Spinal cord (tissue), 10 donors: Measurements from ENCODE around the gene SIM2. TPM values are rescaled to one million over a fixed set of nuclear protein-coding genes. Genes with fewer than 3 reads are reported as not detected.

Experiments used
- DNase-seq, 6 donors: peaks; one replicate each; pipeline versions ENCODE4 v3.0.0 to v3.0.0-alpha.2; 2013 to 2015; ENCODE audit warnings: low spot score in 6 of 6, low read depth in 4 of 6
- H3K27ac ChIP-seq: one replicate; pipeline ENCODE4 v1.5.1; 2013; ENCODE audit warnings: low read depth, low read length, control low read depth
- H3K27me3 ChIP-seq: one replicate; pipeline ENCODE4 v1.6.1; 2013; ENCODE audit warnings: low read length; ENCODE audit not compliant: control insufficient read depth, insufficient read depth
- H3K36me3 ChIP-seq: one replicate; pipeline ENCODE4 v1.6.1; 2013; ENCODE audit warnings: low read length; ENCODE audit not compliant: control insufficient read depth, insufficient read depth
- H3K4me1 ChIP-seq: one replicate; pipeline ENCODE4 v1.6.1; 2013; ENCODE audit warnings: low read length; ENCODE audit not compliant: control insufficient read depth, insufficient read depth
- H3K4me3 ChIP-seq: one replicate; pipeline ENCODE4 v1.5.1; 2013; ENCODE audit warnings: low read depth, low read length, control low read depth
- H3K9me3 ChIP-seq: one replicate; pipeline ENCODE4 v1.6.1; 2013; ENCODE audit warnings: low read length; ENCODE audit not compliant: control insufficient read depth, insufficient read depth
- WGBS: methylation state at CpG from one replicate; pipeline ENCODE4 v1.1.5; 2013; ENCODE audit warnings: missing lambda C conversion rate; ENCODE audit not compliant: insufficient coverage; 5-methylcytosine and 5-hydroxymethylcytosine counted together
- polyA plus RNA-seq, 2 donors: library from polyadenylated mRNA; unstranded; fragments of 120-200 nt; gene quantifications; one replicate each; pipeline ENCODE4 v1.2.1, GENCODE V29; 2013; ENCODE audit not compliant: insufficient read length in 2 of 2
- total RNA-seq, 2 donors: library from RNA; depleted of rRNA in 1 of 2; stranded (reverse); fragments of 120-200 nt in 1 of 2; fragments of >200 nt in 1 of 2; gene quantifications; one replicate each; pipeline versions ENCODE4 v1.2.3 to v1.2.4, GENCODE V29; 2013 to 2014
- donor health status: healthy.

The SIM2 gene
- total and polyA plus RNA-seq, 4 donors = 0.06 to 3.3 (median 2.9) TPM; not detected in 1

GRCh38 chr21:36699546-36700294 is 805 bp downstream of the SIM2 start:
- H3K36me3 ChIP-seq = no peaks in the 10 kb centered on the region
- WGBS = 2% methylated on average over 55 of the region's 67 CpGs
- no peak overlapping the region for H3K4me3 ChIP-seq
- no peak overlapping the region for H3K27ac ChIP-seq
- peaks cover 62% of the 10 kb centered on the region for H3K4me1 ChIP-seq
- peak in 1 of 6 donors; percentile 28 for DNase-seq
- H3K27me3 ChIP-seq = peaks cover 98% of the 10 kb centered on the region
- no peaks in the 10 kb centered on the region for H3K9me3 ChIP-seq

- Histone ChIP-seq H3K27ac (no peak overlapping the region), H3K9me3 (no peaks in the 10 kb centered on the region), H3K36me3 (no peaks in the 10 kb centered on the region), H3K27me3 (peaks cover 98% of the 10 kb centered on the region), H3K4me3 (no peak overlapping the region), H3K4me1 (peaks cover 69% of the 10 kb centered on the region)
- peak in 1 of 6 donors; percentile 37 for DNase-seq
- 2% methylated on average over 29 of the region's 30 CpGs for WGBS
These were observed 1.5 kb downstream of the SIM2 start for GRCh38 chr21:36700295-36700970.

DNA sequence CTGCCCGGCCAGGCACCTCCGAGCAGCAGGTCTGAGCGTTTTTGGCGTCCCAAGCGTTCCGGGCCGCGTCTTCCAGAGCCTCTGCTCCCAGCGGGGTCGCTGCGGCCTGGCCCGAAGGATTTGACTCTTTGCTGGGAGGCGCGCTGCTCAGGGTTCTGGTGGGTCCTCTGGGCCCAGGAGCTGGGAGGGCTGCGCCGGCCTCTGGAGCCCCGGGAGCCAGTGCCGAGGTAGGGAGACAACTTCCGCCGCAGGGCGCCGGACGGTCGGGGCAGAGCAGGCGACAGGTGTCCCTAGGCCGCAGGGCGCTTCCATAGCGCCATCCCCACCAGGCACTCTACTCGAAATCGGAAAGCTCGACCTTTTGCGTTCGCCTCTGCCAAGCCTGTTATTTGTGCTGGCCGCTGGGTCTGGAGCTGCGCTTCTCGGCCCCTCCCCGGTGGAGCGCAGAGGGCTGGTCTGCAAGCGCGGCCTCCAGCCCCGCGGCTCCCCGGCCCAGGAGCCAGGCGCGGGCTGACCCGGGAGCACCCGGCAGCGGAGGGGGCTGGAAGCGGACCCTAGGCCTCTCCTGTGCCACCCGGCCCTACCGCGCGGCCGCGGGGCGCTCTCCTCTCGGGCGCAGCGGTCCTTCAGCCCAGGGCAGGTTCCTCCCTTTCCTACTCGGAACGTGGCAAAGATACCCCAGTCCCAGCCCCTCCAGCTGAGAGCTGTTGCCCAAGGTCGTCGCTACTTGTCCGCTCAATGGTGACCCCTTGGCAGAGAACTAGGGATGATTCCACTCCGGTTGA is 2.2 kb downstream of the SIM2 start:
- 2% methylated on average over 61 of the region's 65 CpGs for WGBS
- H3K27ac ChIP-seq = no peak overlapping the region
- H3K4me3 ChIP-seq = no peak overlapping the region
- H3K9me3 ChIP-seq = no peaks in the 10 kb centered on the region
- peaks cover 66% of the 10 kb centered on the region for H3K4me1 ChIP-seq
- H3K36me3 ChIP-seq = no peaks in the 10 kb centered on the region
- DNase-seq = peak in 1 of 6 donors; percentile 23
- H3K27me3 ChIP-seq = peaks cover 98% of the 10 kb centered on the region

- Histone ChIP-seq H3K36me3 (no peaks in the 10 kb centered on the region), H3K9me3 (no peaks in the 10 kb centered on the region), H3K4me3 (no peak overlapping the region), H3K27me3 (peaks cover 98% of the 10 kb centered on the region), H3K4me1 (peaks cover 63% of the 10 kb centered on the region), H3K27ac (no peak overlapping the region)
- 5% methylated on average over 19 of the region's 26 CpGs for WGBS
- DNase-seq = peak in 1 of 6 donors; percentile 31
These were observed 3.1 kb downstream of the SIM2 start for GRCh38 chr21:36701756-36702621.

GRCh38 chr21:36702622-36702968 is 3.7 kb downstream of the SIM2 start:
- Histone ChIP-seq H3K9me3 (no peaks in the 10 kb centered on the region), H3K27me3 (peaks cover 98% of the 10 kb centered on the region), H3K27ac (no peak overlapping the region), H3K4me3 (no peak overlapping the region), H3K4me1 (peaks cover 62% of the 10 kb centered on the region), H3K36me3 (no peaks in the 10 kb centered on the region)
- DNase-seq = no peak
- 8% methylated on average over 5 of the region's 6 CpGs for WGBS

GRCh38 chr21:36703123-36703522 is 4.2 kb downstream of the SIM2 start:
- no peak overlapping the region for H3K27ac ChIP-seq
- no peaks in the 10 kb centered on the region for H3K9me3 ChIP-seq
- peaks cover 62% of the 10 kb centered on the region for H3K4me1 ChIP-seq
- no peak for DNase-seq
- 24% methylated on average over 3 of the region's 3 CpGs for WGBS
- no peak overlapping the region for H3K4me3 ChIP-seq
- H3K27me3 ChIP-seq = peaks cover 98% of the 10 kb centered on the region
- no peaks in the 10 kb centered on the region for H3K36me3 ChIP-seq

DNA sequence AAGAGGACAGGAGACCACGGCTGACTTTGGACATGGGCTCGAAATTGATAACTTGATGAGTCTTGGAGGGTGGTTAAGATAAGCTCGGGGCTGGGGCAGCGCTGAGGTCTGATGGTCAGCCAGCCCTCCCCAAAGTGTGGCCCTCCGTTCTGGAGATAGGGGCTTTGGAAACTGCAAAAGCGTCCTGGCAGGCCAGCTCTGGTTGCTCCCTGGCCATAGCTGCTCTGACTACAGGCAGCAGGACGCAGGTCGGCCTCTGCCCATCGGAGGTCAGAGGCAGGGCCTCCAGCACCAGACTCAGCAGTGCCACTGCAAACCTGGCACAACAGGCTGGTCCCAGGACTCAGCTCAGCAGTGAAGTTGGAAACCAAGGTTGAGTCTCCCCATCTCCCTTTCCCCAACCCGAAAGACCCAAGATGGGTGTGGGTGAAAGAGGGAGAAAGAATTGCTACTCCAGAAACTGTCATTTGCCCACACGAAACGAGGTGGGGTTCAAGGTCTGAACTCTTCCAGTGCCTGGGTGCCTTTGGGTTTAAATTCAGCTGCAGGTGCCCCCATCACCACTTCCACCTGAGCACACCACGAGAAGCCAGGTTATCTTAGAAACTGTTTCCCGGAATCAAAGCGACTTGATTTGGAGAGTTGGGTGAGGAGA is 4.8 kb downstream of the SIM2 start:
- peaks cover 98% of the 10 kb centered on the region for H3K27me3 ChIP-seq
- no peak overlapping the region for H3K4me3 ChIP-seq
- no peaks in the 10 kb centered on the region for H3K36me3 ChIP-seq
- no peak overlapping the region for H3K27ac ChIP-seq
- DNase-seq = no peak
- WGBS = 10% methylated on average over 9 of the region's 15 CpGs
- no peaks in the 10 kb centered on the region for H3K9me3 ChIP-seq
- peaks cover 62% of the 10 kb centered on the region for H3K4me1 ChIP-seq

DNA sequence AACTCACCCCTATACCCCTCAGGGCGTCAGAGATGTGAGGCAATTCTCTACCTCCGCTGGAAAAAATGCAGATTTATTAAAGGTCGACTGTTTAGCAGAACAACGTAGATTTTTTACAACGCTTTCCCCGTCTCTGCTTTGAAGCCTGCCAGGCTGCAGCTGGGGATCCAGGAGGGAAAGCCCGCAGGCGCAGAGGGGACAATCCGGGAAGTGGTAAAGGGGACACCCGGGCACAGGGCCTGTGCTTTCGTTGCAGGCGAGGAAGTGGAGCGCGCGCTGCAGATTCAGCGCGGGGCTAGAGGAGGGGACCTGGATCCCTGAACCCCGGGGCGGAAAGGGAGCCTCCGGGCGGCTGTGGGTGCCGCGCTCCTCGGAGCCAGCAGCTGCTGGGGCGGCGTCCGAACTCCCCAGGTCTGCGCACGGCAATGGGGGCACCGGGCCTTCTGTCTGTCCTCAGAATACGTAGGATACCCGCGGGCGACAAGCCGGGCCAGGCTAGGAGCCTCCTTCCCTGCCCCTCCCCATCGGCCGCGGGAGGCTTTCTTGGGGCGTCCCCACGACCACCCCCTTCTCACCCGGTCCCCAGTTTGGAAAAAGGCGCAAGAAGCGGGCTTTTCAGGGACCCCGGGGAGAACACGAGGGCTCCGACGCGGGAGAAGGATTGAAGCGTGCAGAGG is 5.5 kb downstream of the SIM2 start:
- H3K4me1 ChIP-seq = peaks cover 64% of the 10 kb centered on the region
- H3K4me3 ChIP-seq = no peak overlapping the region
- H3K27ac ChIP-seq = no peak overlapping the region
- no peaks in the 10 kb centered on the region for H3K36me3 ChIP-seq
- under 1% methylated on average over 46 of the region's 49 CpGs for whole genome bisulfite sequencing
- no peaks in the 10 kb centered on the region for H3K9me3 ChIP-seq
- peaks cover 100% of the 10 kb centered on the region for H3K27me3 ChIP-seq
- peak in 1 of 6 donors; percentile 29 for DNase-seq
